Body of pancreas (tissue), 4 donors: Measurements from ENCODE around the gene C8A. TPM values are rescaled to one million over a fixed set of nuclear protein-coding genes. Genes with fewer than 3 reads are reported as not detected.
A peak's percentile ranks its signal among the peaks of the same experiment; 100 is the strongest.

Source experiments
- ATAC-seq: fragments of 150-250 bp; one replicate; pipeline ENCODE4 v1.9.1; 2016
- DNase-seq, 4 donors: peaks; one replicate each; pipeline ENCODE4 v3.0.0-alpha.2; 2019
- H3K27ac ChIP-seq, 4 donors: fragments of 200-600 bp; sonication (generic); 1 replicate in 3 of 4; 2 replicates in 1 of 4; pipeline versions ENCODE4 v1.5.1 to v1.6.1; 2016 to 2019; ENCODE audit warnings: mild to moderate bottlenecking in 1 of 4, mixed read lengths in 1 of 4, moderate library complexity in 1 of 4
- H3K27me3 ChIP-seq, 2 donors: fragments of 200-600 bp; sonication (generic); one replicate each; pipeline ENCODE4 v1.6.0; 2016; ENCODE audit warnings: mild to moderate bottlenecking in 1 of 2
- H3K36me3 ChIP-seq, 2 donors: fragments of 200-600 bp; sonication (generic); replicated peaks in 1 of 2; 2 replicates each; pipeline ENCODE4 v1.5.1; 2016; ENCODE audit warnings: low read depth in 2 of 2; ENCODE audit not compliant: insufficient read depth in 1 of 2
- H3K4me1 ChIP-seq: fragments of 200-600 bp; sonication (generic); one replicate; pipeline ENCODE4 v1.6.0; 2016
- H3K4me3 ChIP-seq, 2 donors: fragments of 200-600 bp; sonication (generic); 1 replicate in 1 of 2; 2 replicates in 1 of 2; pipeline ENCODE4 v1.5.1; 2016 to 2019
- H3K9me3 ChIP-seq, 3 donors: fragments of 200-600 bp; sonication (generic); 1 replicate in 2 of 3; 2 replicates in 1 of 3; pipeline ENCODE4 v1.5.1; 2016
- POLR2A ChIP-seq, 3 donors: fragments of 450-650 bp; IDR thresholded peaks; one replicate each; pipeline ENCODE4 v1.6.1; 2016; ENCODE audit warnings: antibody characterized with exemption in 3 of 3, mild to moderate bottlenecking in 2 of 3
- WGBS, 2 donors: methylation state at CpG; one replicate each; pipeline ENCODE4 v1.1.5; 2017; 5-methylcytosine and 5-hydroxymethylcytosine counted together
- intact Hi-C: fragments of 100-400 bp; cut with DNase I; formaldehyde crosslinking; loops from one replicate; pipeline ENCODE4 v1.15.1; 2023
- total RNA-seq, 2 donors: library from RNA; depleted of rRNA; stranded (reverse); fragments of >200 nt; gene quantifications; one replicate each; pipeline ENCODE4 v1.1.0, GENCODE V29; 2016
- TF ChIP-seq, protein P1 (sequence below), 7 experiments: fragments of 450-650 bp in 4 of 7; fragments of 200-600 bp in 3 of 7; sonication (generic) in 3 of 7; IDR thresholded peaks; one replicate each; pipeline ENCODE4 v1.5.1; 2016 to 2019; ENCODE audit warnings: antibody characterized with exemption in 7 of 7

Gene C8A
- not detected for total RNA-seq

DNA sequence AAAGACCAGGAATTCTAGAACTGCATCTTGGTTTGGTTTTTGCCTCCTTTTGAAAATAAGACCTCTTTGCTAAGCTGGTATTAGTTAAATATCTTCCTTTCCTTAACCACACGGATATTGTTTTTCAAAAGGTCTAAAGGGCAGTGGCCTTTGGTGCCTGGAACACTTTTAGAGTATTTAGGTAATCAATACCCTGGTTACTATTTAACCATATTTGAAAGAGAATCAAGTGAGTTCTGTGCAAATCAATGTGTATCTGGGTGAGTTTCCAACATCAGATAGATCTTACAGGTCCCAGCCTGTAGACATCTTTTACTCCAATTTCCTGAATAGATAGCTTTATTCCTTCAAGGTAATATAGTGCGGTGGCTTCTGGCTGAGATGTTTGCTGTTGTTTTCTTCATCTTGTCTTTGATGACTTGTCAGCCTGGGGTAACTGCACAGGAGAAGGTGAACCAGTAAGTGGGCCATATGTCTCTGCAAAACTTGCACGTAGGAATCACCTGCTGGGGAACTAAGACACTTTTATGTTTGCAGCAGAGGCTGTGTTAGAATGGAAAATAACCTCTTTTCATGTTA, at the start of gene C8A:
TSS of gene C8A (plus strand) at position 277 of the 579 bp plus-strand sequence. CDS start at position 382, 105 bp downstream.
- intact Hi-C loops: no loop called here
- no peaks in the 10 kb centered on the region for H3K9me3 ChIP-seq
- no peaks in the 10 kb centered on the region for H3K27me3 ChIP-seq
- ATAC-seq (peak; percentile 80), DNase-seq (no peak)
- H3K4me3 ChIP-seq: no peak within 1 kb of the TSS
- H3K4me1 ChIP-seq: peaks cover 19% of the 10 kb centered on the region
- no peak for TF ChIP-seq POLR2A (IDR thresholded peaks at IDR 0.05)
- TF ChIP-seq, protein P1, sequence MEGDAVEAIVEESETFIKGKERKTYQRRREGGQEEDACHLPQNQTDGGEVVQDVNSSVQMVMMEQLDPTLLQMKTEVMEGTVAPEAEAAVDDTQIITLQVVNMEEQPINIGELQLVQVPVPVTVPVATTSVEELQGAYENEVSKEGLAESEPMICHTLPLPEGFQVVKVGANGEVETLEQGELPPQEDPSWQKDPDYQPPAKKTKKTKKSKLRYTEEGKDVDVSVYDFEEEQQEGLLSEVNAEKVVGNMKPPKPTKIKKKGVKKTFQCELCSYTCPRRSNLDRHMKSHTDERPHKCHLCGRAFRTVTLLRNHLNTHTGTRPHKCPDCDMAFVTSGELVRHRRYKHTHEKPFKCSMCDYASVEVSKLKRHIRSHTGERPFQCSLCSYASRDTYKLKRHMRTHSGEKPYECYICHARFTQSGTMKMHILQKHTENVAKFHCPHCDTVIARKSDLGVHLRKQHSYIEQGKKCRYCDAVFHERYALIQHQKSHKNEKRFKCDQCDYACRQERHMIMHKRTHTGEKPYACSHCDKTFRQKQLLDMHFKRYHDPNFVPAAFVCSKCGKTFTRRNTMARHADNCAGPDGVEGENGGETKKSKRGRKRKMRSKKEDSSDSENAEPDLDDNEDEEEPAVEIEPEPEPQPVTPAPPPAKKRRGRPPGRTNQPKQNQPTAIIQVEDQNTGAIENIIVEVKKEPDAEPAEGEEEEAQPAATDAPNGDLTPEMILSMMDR (IDR thresholded peaks at IDR 0.05): no peak
- H3K27ac ChIP-seq: no peak within 1 kb of the TSS
- WGBS, 2 donors: 11 to 14% methylated on average over 3 of the region's 3 CpGs
- H3K36me3 ChIP-seq: no peaks in the 10 kb centered on the region

GRCh38 chr1:56806804-56807203, 47.8 kb upstream of the C8A start:
- peaks cover 13% of the 10 kb centered on the region for H3K4me1 ChIP-seq
- TF ChIP-seq POLR2A (IDR thresholded peaks at IDR 0.05): no peak
- TF ChIP-seq, protein P1 (IDR thresholded peaks at IDR 0.05): no peak
- H3K27ac ChIP-seq: no peak overlapping the region
- no peaks in the 10 kb centered on the region for H3K9me3 ChIP-seq
- no peak for ATAC-seq
- no peak overlapping the region for H3K4me3 ChIP-seq
- WGBS, 2 donors: 61 to 80% methylated on average over 3 of the region's 3 CpGs
- no peak for DNase-seq
- intact Hi-C loops: no loop called here
- no peaks in the 10 kb centered on the region for H3K36me3 ChIP-seq
- H3K27me3 ChIP-seq: no peaks in the 10 kb centered on the region

- no peak overlapping the region for H3K4me3 ChIP-seq
- DNase-seq: no peak
- intact Hi-C loops: no loop called here
- no peak for ATAC-seq
- H3K27ac ChIP-seq: no peak overlapping the region
- H3K9me3 ChIP-seq: no peaks in the 10 kb centered on the region
- WGBS, 2 donors: 85 to 94% methylated on average over 1 of the region's 1 CpG
- H3K36me3 ChIP-seq: no peaks in the 10 kb centered on the region
- no peaks in the 10 kb centered on the region for H3K27me3 ChIP-seq
- H3K4me1 ChIP-seq: peaks cover 13% of the 10 kb centered on the region
- TF ChIP-seq POLR2A (IDR thresholded peaks at IDR 0.05): no peak
- TF ChIP-seq, protein P1 (IDR thresholded peaks at IDR 0.05): no peak
These were observed 46.2 kb upstream of the C8A start for GRCh38 chr1:56808410-56808809.

DNA sequence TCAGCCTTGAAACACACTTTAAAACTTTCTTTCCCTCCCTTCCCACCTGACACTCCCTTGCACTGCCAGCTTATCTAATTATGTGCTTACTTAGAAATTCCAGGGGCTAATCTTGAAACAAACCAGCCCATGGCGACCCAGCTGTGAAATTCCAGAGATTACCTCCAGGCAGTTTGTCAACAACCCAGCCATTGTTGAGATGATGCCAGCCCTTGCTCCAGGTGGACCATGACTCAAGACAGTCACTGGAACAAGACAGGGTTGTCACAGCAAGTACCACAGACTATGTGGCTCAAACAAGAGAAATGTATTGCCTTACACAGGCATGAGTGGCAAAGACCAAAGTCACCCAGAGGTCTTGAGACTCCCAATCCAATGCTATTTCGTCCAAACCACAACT, 43.3 kb upstream of the C8A start:
- H3K4me1 ChIP-seq: peaks cover 13% of the 10 kb centered on the region
- no peaks in the 10 kb centered on the region for H3K9me3 ChIP-seq
- H3K36me3 ChIP-seq: no peaks in the 10 kb centered on the region
- peak; percentile 78 for ATAC-seq
- TF ChIP-seq, protein P1 (IDR thresholded peaks at IDR 0.05): no peak
- TF ChIP-seq POLR2A (IDR thresholded peaks at IDR 0.05): no peak
- H3K27me3 ChIP-seq: no peaks in the 10 kb centered on the region
- WGBS, 2 donors: 17 to 23% methylated on average over 2 of the region's 2 CpGs
- peak; percentile 57 to 74 (median 72) for DNase-seq
- H3K4me3 ChIP-seq: no peak overlapping the region
- intact Hi-C loops: no loop called here
- peak overlapping the region in 1 of 4 donors; percentile 26 for H3K27ac ChIP-seq

DNA sequence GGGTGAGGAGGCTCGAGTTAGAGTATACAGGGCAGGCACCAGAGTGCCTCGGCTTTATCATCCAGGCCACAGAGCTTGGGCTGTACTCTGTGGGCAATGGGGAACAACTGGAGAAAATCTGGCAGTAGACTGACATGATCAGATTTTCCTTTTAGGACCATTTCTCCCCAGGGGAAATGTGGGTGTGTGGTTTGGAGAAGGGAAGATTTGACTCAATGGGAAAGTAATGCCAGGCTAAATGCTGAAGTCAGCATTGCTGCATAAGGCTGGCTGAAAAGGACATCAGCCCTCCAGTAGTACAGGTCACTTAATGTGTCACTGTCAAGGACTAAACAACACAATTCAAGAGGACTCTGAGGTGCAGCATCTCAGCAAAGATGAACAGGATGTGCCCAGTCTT, 40.4 kb upstream of the C8A start:
- 91 to 93% methylated on average over 2 of the region's 2 CpGs for WGBS, 2 donors
- DNase-seq: no peak
- H3K27ac ChIP-seq: no peak overlapping the region
- ATAC-seq: no peak
- no peak for TF ChIP-seq POLR2A (IDR thresholded peaks at IDR 0.05)
- TF ChIP-seq, protein P1 (IDR thresholded peaks at IDR 0.05): no peak
- H3K9me3 ChIP-seq: no peaks in the 10 kb centered on the region
- peaks cover 20% of the 10 kb centered on the region for H3K4me1 ChIP-seq
- H3K4me3 ChIP-seq: no peak overlapping the region
- intact Hi-C loops: no loop called here
- no peaks in the 10 kb centered on the region for H3K36me3 ChIP-seq
- H3K27me3 ChIP-seq: no peaks in the 10 kb centered on the region
